Measurements from ENCODE around the gene PTK7.
"Not testable (repeated sequence)": the region's sequence is repeated elsewhere in the genome, so short reads cannot be mapped to it uniquely, and the experiment has no call there.

- TF ChIP-seq TEAD4 (CRISPR knock-in tag; IDR thresholded peaks at IDR 0.05); CTCF (IDR thresholded peaks at IDR 0.05); NFYB (CRISPR knock-in tag; conservative IDR thresholded peaks at IDR 0.05; ENCODE audit: low read depth); ZNF263 (CRISPR knock-in tag; IDR thresholded peaks at IDR 0.05; ENCODE audit: low read depth); NR2C2 (CRISPR knock-in tag; IDR thresholded peaks at IDR 0.05); SP1 (CRISPR knock-in tag; conservative IDR thresholded peaks at IDR 0.05); MAX (CRISPR knock-in tag; IDR thresholded peaks at IDR 0.05); MLX (CRISPR knock-in tag; IDR thresholded peaks at IDR 0.05); USF2 (CRISPR knock-in tag; IDR thresholded peaks at IDR 0.05): not testable (repeated sequence)
Observed at GRCh38 chr6:43117466-43117865, 41.4 kb downstream of the PTK7 start.

Measured in WTC11 (cell line).